NB4 (cell line): ENCODE data around the gene LPAR5.
"Not testable (repeated sequence)": the region's sequence is repeated elsewhere in the genome, so short reads cannot be mapped to it uniquely, and the experiment has no call there.

Experiments
- DNase-seq: peaks from one replicate; pipeline ENCODE4 v3.0.0; 2010; ENCODE audit warnings: low read depth
- H3K4me3 ChIP-seq: one replicate; pipeline ENCODE4 v1.5.1; 2011; ENCODE audit warnings: mild to moderate bottlenecking, low read depth, low read length, moderate library complexity
- MYC ChIP-seq: IDR thresholded peaks from 2 replicates; pipeline ENCODE4 v1.6.1; 2011; ENCODE audit warnings: low read depth, low read length
- POLR2A ChIP-seq: IDR thresholded peaks from 2 replicates; pipeline ENCODE4 v1.6.1; 2011; ENCODE audit warnings: mild to moderate bottlenecking; ENCODE audit not compliant: insufficient read length; ENCODE audit errors: extremely low read depth
- TF ChIP-seq, protein P1 (sequence below): IDR thresholded peaks from one replicate; pipeline ENCODE4 v1.5.1; 2012; ENCODE audit warnings: low read depth, low read length
- TF ChIP-seq, protein P2 (sequence below): IDR thresholded peaks from 2 replicates; pipeline ENCODE4 v1.6.1; 2011; ENCODE audit warnings: low read depth, low read length

LPAR5 gene

DNA sequence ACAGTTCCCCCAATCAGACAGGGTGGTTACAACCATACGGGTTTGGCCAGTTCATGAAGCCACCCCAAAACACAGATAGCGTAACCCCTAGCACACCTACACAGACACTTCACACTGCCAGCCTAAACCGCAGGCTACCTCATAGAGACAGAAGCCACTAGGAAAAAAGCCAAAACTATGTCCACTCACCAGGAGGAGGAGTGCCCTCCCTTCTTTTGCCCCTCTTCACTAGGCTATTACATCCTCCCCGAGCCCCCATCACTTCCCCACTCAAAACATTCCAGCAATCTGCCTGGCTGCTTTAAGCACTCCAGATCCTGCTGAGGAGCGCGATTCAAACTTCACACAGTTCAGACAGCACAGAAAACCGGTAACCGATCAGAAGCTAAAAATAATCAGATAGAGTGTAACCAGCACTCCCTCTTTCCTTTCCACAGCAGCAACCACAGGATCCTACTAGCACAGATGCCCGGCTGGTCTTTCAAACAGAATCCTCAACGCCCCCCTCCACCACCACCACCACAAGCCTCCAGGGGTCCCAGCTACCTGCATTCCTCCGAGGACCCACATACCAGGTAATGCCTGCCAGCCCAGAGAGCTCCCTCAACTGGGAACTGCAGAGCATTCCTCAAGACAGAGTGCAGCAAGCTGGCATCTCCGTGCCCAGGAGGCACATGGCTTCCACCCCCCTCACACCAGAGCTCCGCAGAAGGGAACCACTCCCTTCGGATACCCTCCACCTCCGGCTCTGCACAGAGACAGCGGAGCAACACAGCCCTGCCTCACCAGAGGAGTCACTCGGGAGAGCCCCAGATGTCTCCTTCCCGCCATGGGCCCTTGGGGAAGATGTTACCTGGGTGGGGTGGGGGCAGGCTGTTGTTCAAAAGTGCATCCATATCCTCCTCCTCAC, 30.1 kb downstream of the LPAR5 start:
- no peak for TF ChIP-seq MYC
- TF ChIP-seq, protein P1, sequence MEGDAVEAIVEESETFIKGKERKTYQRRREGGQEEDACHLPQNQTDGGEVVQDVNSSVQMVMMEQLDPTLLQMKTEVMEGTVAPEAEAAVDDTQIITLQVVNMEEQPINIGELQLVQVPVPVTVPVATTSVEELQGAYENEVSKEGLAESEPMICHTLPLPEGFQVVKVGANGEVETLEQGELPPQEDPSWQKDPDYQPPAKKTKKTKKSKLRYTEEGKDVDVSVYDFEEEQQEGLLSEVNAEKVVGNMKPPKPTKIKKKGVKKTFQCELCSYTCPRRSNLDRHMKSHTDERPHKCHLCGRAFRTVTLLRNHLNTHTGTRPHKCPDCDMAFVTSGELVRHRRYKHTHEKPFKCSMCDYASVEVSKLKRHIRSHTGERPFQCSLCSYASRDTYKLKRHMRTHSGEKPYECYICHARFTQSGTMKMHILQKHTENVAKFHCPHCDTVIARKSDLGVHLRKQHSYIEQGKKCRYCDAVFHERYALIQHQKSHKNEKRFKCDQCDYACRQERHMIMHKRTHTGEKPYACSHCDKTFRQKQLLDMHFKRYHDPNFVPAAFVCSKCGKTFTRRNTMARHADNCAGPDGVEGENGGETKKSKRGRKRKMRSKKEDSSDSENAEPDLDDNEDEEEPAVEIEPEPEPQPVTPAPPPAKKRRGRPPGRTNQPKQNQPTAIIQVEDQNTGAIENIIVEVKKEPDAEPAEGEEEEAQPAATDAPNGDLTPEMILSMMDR, result no peak
- TF ChIP-seq POLR2A, result no peak
- TF ChIP-seq, protein P2, sequence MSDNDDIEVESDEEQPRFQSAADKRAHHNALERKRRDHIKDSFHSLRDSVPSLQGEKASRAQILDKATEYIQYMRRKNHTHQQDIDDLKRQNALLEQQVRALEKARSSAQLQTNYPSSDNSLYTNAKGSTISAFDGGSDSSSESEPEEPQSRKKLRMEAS, result peak; percentile 13; the same call in 1 of the 2 replicates
- H3K4me3 ChIP-seq, result peak overlapping the region; percentile 93
- DNase-seq, result peak; percentile 36

DNA sequence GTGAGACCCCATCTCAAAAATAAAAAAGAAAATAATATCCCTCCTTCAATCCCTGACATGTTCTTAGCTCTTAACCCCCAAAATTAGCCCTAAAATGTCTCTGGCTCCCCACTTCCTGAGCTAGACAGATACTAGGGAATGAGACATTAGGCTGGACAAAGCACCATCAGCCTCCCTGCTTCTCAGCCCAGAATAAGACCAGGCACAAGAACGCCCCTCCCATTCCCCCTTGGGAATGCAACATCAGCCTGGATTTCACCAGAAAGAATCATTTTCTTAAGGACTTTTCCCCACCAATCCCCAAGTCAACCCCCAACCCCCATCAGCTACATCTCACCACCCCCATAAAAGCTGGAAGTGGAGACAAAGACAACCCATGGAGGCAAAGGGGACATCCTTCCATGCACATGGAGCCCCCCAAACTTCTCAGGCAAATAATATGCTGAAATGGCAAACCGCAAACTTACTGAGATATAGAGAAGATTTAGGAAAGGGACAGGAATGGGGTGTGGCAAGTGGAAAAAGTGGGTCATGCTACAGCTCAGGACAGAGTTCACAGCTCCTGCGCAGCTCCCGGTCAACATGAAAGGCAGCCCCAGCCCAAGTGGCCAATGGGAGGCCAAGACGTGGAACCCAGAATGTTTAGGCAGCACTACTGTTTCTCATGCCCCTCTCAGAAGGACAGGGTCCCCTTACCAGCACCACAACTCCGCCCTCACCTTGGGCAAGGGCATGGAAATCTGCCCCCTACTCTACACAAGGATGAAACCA, 31.3 kb downstream of the LPAR5 start:
- TF ChIP-seq POLR2A (no peak), MYC (no peak)
- TF ChIP-seq, protein P1, result no peak
- TF ChIP-seq, protein P2, result no peak
- H3K4me3 ChIP-seq, result peak overlapping the region; percentile 93

GRCh38 chr12:6603095-6603567, 32.6 kb downstream of the LPAR5 start:
- peak; percentile 67 for DNase-seq
- H3K4me3 ChIP-seq, result peak overlapping the region; percentile 16
- TF ChIP-seq POLR2A (no peak), MYC (no peak)
- TF ChIP-seq, protein P1, result no peak
- TF ChIP-seq, protein P2, result no peak

More for the DNA sequence above, 31.3 kb downstream of the LPAR5 start:
- no peak for DNase-seq

GRCh38 chr12:6602526-6602925, 33.2 kb downstream of the LPAR5 start:
- no peak for DNase-seq
- TF ChIP-seq, protein P2, result no peak
- TF ChIP-seq POLR2A (no peak), MYC (no peak)
- TF ChIP-seq, protein P1, result no peak
- no peak overlapping the region for H3K4me3 ChIP-seq

DNA sequence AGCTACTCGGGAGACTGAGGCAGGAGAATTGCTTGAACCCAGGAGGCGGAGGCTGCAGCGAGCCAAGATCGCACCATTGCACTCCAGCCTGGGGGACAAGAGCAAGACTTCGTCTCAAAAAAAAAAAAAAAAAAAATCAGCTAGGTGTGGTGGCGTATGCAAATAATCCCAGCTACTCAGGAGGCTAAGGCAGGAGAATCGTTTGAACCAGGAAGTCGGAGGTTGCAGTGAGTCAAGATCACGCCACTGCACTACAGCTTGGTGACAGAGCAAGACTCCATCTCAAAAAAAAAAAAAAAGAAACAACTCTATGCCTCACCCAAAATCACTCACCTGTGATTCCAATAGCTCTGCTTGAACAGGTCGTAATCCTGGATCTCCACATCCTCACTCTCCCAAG, 40.1 kb downstream of the LPAR5 start:
- DNase-seq, H3K4me3 ChIP-seq: not testable (repeated sequence)

DNA sequence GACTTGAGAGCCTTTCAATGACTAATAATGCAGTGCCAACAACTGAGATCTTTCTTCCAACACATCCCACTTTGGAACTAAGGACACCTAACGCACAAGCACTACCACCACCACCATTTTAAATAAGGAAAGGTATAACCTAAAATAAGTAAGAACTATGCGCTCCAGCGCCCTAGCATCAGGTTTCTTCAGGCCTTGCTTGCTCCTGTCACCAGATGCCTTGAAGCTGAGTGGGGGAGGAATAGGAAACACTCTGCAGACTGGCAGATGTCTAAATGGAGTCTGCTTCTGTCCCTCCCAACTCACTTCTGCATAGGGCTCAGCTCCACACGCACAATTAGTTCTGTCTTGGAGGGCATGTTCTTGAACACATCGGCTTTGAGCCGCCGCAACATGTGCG, 43.7 kb downstream of the LPAR5 start:
- H3K4me3 ChIP-seq, result no peak overlapping the region
- TF ChIP-seq, protein P2, result no peak
- TF ChIP-seq POLR2A (no peak), MYC (no peak)
- TF ChIP-seq, protein P1, result no peak
- DNase-seq, result no peak

GRCh38 chr12:6586569-6586968, 49.2 kb downstream of the LPAR5 start:
- DNase-seq, H3K4me3 ChIP-seq: not testable (repeated sequence)
